Measurements from ENCODE around the gene NACAD. TPM values are rescaled to one million over a fixed set of nuclear protein-coding genes. Genes with fewer than 3 reads are reported as not detected.

NACAD gene
- total and polyA plus RNA-seq, 2 of the 4 experiments (the other 2 are of a cell fraction): 0.54 to 2.2 TPM

GRCh38 chr7:45125193-45125904 is 36.6 kb upstream of the NACAD start:
- Histone ChIP-seq H2BK120ac (ENCODE audit: low read depth, low read length) (no peak overlapping the region), H3K36me3 (ENCODE audit: control insufficient read depth, insufficient read depth, low read length) (no peaks in the 10 kb centered on the region), H4K8ac (ENCODE audit: low read depth in 2 of 2, low read length in 2 of 2) (no peak overlapping the region), H2BK15ac (ENCODE audit: low read depth, low read length) (no peak overlapping the region), H3K27ac (ENCODE audit: insufficient read depth, low read length) (no peak overlapping the region), H2AK9ac (replicated peaks; ENCODE audit: low read depth, low read length, poor library complexity) (no peak overlapping the region), H2AK5ac (ENCODE audit: low read depth, low read length) (no peak overlapping the region), H3K9ac (ENCODE audit: low read depth, low read length) (no peak overlapping the region), H4K5ac (ENCODE audit: low read depth, low read length) (no peak overlapping the region), H3K23ac (ENCODE audit: low read depth, low read length) (no peak overlapping the region), H3K9me1 (ENCODE audit: insufficient read depth, low read length) (no peaks in the 10 kb centered on the region), H3K56ac (ENCODE audit: extremely low read depth, insufficient read depth, low read length) (no peak overlapping the region), H3K27me3 (ENCODE audit: control insufficient read depth, insufficient read depth, low read length) (peaks cover 15% of the 10 kb centered on the region), H4K20me1 (ENCODE audit: insufficient read depth, low read length) (no peaks in the 10 kb centered on the region), H3K4ac (ENCODE audit: low read depth, low read length) (no peak overlapping the region), H4K91ac (ENCODE audit: insufficient read depth, low read depth, low read length) (no peak overlapping the region), H3K4me3 (ENCODE audit: insufficient read depth, low read depth, low read length) (no peak overlapping the region), H2BK20ac (ENCODE audit: low read depth, low read length) (no peak overlapping the region), H3K79me1 (ENCODE audit: low read depth in 1 of 2, low read length in 2 of 2) (no peaks in the 10 kb centered on the region), H3K9me3 (ENCODE audit: control insufficient read depth, insufficient read depth, low read length) (no peaks in the 10 kb centered on the region), H2AFZ (replicated peaks; ENCODE audit: low read length, poor library complexity) (no peak overlapping the region), H2BK5ac (ENCODE audit: low read depth, low read length, poor library complexity, severe bottlenecking) (no peak overlapping the region), H3K18ac (ENCODE audit: low read depth, low read length) (no peak overlapping the region), H3K4me1 (ENCODE audit: control insufficient read depth, insufficient read depth, low read length) (no peaks in the 10 kb centered on the region), H3K14ac (replicated peaks; ENCODE audit: low read depth, low read length) (no peak overlapping the region), H3K4me2 (ENCODE audit: low read depth, low read length) (no peak overlapping the region)
- in situ Hi-C loops (cut with MboI; ENCODE audit: low sequenced_read_pairs) (no loop called here), intact Hi-C loops (cut with micrococcal nuclease) (no loop called here), dilution Hi-C loops (cut with HindIII; ENCODE audit: low sequenced_read_pairs, unreplicated experiment) (no loop called here)
- BruUV-seq (replicated peaks): no TSS peak
- CTCF ChIA-PET: no interaction called here
- POLR2A ChIA-PET (ENCODE audit: unreplicated experiment): no interaction called here
- WGBS, 2 experiments (ENCODE audit: extremely low coverage in 2 of 2, insufficient read length in 1 of 2): 86% methylated on average over 5 of the region's 11 CpGs; no CpG with 5 or more reads in 1 of the 2 experiments
- DNase-seq (no peak), ATAC-seq (ENCODE audit: low read depth) (no peak)
- TF ChIP-seq MAZ (IDR thresholded peaks at IDR 0.05; ENCODE audit: borderline replicate concordance, low read depth, low read length) (no peak), ELK1 (IDR thresholded peaks at IDR 0.05; ENCODE audit: borderline replicate concordance, low read depth, low read length) (no peak)
